Measurements from ENCODE around the gene MTPN.

Gene MTPN

DNA sequence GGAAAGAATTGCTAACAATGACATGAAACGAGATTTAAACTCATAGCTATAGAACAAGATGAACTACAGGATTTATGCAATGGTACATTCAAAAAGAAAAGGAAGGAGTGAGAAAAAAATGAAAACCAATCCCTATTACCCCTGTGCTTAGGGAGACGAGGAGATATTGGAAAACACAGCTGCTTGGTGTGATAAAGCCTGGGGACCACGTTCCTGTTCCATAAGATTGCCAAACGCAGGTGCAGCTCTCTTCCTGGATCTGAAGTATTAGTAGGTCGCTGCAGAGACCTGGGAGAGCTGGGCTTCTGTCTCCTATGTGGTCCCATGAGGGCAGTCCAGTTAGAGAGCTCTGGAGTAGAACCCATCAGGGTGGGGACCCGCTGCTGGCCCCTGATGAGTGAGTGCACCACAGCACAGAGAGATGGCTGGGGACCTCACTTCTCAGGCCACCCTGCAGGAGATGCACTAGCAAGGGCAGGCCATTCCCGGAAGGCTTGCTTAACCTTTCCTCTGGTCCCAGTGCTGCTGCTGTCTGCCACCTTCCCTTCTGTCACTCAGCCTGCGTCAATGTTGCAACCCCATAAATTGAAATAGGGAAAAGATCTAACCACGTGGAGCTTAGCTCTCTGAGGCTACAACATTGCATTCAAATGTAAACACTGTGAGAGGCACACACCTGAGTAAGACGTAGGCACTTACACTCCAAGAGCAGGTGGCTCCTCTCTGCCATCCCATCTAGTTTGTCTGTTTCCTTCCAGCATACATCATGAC, 57.9 kb downstream of the MTPN start:
- DNase-seq, result no peak

DNA sequence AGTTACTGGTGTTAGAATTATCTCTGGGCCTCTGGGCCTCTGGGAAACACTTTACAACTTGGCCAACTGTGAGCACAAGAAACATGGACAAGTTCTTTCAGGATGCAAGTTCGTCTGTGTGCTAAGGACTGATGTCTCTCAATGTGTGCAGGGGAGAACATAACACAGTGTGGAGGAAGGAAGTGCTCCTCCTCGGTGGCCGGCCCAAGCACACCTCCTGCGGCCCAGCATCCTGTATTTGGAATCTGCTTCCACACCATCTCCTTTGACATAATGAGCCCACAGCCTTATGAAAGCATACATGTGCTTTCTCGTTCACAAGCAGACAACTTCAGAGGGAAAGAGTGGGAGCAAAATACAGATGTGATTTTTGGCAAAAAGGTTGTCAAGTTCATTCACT, 59.0 kb downstream of the MTPN start:
- no peak for DNase-seq

DNA sequence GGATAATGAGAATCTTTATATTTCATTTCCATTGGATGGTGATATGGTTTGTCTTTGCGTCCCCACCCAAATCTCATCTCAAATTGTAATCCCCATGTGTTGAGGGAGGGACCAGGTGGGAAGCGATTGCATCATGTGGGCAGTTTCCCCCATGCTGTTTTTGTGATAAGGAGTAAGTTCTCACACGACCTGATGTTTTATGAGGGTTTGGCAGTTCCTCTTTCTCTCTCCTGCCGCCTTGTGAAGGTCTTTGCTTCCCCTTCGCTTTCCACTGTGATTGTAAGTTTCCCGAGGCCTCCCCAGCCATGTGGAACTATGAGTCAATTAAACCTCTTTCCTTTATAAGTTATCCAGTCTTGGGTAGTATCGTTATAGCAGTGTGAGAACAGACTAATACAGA, 59.4 kb downstream of the MTPN start:
- no peak for DNase-seq

DNA sequence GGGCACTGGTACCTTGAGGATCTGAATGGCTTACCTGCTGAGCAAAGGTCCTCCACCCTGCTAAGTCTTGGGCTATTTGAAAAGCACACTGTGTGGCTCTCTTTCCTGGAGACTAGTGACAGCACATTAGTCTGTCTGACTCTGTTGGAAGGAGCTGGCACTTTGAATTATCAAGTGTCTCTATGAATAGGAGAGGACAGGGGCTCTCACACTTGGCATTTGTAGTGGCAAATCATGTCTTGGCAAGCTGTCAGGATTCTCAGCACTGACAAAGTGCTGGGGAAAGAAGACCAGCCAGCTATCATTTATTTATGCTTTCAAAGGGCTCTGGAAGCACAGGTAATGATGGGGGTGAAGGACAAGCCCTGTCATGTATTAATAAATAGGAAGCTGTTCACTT, 62.8 kb downstream of the MTPN start:
- DNase-seq, result no peak

DNA sequence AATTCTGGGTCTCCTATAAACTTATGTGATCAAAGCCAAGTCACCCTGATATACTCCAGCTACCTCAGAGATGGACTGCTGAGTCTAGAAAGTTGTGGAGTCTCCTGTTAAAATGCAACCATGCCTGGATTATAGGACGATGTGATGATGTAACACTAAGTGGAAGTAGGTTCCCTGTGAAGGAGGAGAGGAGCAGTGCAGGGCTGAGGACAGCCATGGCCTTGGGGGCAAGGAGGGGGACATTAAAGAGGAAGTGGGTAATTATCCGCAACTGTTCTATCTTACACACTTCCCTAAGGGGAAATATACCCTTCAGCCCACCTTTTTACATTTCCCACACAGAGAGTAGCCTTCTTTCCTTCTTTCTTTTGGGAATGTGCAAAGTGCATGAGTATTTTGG, 63.8 kb downstream of the MTPN start:
- no peak for DNase-seq

DNA sequence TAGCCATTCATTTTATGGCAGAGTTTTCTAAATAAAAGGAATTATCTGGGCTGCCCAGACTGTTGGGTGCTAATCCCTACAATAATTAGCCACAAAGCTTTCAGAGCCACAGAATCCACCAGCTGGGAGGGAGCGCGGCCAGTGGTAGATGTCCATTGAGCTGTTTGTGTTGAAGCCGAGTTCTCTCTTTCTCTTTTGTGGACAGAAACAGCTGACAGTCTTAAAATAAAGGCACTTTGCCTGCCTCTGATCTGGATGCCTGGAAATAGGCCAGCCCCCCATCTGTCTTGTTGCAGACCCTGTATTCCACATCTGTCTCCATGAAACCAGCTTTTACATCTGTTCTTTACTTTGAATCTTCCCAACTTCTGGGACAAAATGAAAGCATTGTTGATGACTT, 66.1 kb downstream of the MTPN start:
- no peak for DNase-seq

DNA sequence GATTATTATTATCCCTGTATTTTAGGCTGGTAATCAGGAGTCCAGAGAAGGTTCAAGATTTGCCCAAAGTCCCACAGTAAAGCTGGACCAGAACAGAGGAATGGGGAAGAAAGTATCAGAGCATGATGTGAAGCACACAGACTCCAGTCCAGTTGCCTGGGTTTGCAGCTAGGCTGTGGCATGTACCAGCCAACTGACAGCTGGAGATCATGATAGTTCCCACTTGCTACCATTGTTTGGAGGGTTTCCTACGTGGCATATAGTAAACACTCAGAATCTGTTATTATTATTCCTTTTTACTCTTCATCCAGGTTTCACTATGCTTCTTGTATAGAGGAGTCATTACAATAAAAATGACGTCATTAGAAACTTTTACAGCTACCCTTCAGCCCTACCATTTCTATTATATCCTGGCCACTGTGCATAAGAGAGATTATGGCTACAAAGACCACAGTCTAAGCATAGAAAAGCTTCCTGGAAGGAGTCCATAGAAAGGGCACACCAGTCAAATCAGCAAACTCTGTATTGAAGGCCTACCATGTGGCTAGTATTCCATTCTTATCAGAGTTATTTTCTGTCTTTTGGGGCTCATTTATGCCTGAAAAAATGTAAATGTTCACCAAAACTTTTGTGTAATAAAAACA, 66.6 kb downstream of the MTPN start:
- no peak for DNase-seq

DNA sequence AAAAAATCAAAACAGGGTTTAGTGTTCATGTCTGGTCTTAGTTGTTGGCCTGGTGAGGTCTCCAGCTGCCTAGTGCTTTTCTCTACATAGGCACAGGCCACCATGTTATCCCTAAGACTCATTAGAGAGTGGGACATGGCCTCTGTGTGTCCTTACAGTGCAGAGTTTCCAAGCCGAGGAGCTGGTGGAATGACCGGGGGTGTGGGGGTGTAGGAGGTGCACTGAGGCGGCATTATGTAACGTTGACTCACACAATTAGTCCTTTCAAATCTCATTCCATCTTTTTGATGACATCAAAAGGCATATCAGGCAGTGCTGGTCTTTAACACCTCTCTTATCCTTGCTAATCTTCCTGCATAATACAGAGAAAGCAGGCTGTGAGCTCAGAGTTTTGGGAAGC, 71.3 kb downstream of the MTPN start:
- no peak for DNase-seq

DNA sequence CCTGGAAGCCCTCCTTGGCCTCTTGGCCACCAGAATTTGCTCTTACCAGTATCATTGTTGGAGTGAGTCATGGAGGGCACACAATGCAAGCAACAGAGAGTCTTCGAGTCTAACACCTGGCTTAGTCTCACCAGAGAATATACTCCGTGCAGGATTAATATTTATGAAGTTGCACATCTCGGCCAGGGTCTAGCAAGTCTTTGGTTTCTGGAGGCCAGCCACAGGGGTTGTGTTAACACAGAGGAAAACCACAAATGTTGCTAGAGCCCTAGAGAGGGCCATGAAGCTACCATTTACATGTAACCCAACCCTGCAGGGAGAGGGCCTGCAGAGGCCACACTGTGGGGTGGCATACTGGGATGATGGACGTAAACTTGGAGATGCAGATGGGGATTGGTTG, 71.8 kb downstream of the MTPN start:
- no peak for DNase-seq

DNA sequence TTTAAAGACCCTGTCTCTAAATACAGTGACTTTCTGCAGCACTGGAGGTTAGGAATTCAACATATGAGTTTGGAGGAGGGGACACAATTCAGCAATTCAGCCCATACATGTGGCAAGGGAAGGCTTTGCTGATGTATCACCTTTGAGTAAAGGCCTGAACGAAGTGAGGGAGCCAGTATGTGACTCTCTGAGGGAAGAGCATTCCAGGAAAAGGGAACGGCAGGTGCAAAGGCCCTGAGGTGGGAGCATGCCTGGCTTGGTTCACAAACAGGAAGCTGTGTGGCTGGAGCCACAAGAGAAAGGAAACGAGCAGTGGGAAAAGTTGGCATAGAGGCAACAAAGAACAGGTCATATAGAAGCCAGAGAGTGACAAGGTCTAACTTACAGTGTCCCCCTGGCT, 72.9 kb downstream of the MTPN start:
- DNase-seq, result no peak

DNA sequence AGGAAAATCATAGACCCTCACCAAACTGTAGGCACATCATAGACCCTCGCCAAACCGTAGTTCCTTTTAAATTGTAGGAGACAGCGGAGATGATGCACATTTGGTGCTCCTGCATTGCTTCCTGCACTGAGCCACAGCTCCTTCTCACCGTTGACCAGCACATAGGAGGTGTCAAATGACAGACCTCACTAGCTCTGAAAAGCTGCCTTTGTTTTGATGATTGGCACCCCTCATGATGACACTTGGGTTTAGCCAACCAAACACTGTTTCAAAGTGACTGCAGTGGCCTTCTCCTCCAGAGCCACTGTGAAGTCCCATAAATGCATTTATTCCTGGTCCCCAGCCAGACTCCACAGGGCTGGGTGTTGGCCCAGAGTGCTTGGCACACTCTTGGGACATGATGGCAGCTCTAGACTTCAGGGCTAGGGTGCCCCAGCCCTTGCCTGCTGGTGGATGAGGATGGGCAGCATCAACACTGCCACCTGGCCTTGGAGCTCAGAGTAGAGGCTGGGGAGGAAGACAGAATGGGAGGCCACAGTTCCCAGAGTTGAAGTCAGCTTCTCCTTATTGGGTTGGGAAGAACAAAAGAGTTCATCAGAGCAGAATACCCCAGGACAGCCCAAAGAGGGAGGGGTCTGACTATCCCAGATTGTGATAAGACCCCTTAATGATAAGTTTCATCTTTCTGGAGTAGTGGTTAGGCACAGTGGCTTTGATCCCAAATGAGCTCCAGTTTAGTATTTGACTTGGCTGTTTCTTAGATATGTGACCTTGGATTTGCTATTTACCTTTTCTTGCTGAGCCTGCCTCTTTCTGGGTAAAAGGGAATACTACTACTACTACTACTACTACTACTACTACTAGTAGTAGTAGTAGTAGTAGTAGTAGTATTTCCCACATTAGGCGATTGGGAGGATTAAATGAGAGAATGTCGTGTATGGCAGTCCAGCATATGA, 75.3 kb downstream of the MTPN start:
- DNase-seq, result no peak

DNA sequence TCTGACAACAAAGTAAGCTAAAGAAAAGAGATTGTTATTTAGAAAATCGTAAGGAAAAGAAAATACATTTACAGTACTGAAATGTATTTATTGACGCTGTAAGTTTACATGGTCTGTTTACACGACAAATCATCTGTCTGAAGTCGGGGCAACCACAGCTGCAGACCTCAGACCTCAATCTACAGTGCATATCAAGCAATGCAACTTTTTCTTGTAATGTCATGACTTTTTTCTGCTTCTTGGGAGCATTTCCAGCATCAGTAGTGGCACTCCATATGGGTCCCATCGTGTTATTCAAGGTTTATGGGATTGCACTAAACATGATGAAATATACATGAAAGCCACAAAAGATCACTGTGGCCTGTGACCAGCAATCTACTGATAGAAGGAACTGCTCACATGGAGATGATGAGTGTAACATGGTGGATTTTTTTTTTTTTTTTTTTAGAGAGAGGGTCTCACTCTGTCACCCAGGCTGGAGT, 77.1 kb downstream of the MTPN start:
- DNase-seq, result no peak

DNA sequence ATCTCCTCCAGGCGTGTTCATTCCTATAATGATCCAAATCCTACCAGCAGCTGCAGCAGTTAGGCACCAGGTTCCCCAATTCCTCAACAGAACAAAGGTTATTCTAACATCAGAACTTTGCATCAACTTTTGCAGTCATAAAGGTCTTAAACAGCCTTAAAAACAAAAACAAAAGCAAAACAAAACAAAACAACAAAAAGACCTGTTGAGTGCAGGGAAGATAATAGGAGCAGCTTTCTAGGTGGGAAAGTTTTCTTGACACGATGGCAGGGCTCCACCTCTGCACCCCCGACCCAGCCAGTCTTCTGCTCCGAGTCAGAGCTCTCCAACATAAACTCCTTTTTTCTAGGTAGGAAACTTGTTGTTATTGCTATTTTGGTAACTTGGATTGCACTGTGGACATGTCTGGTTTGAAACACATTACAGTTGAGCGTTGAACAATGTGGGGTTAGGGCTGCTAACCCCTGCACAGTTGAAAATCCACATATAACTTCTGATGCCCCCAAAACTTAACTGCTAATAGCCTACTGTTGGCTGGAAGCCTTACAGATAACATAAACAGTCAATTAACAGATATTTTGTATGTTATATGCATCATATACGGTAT, 77.6 kb downstream of the MTPN start:
- no peak for DNase-seq

DNA sequence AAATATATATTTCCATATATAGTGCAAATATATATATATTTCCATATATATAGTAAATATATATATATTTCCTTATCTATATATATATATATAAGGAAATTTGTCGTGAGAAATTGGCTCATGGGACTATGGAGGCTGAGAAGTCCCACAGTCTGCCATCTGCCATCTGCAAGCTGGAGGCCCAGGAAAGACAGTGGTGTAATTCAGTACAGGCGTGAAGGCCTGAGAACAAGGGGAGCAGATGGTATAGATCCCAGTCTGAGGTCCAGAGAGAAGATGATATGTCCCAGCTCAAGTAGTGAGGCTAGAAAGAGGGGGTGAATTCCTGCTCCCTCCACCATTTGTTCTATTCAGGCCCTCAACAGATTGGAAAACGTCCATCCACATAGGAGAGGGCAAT, 78.9 kb downstream of the MTPN start:
- DNase-seq, result no peak

DNA sequence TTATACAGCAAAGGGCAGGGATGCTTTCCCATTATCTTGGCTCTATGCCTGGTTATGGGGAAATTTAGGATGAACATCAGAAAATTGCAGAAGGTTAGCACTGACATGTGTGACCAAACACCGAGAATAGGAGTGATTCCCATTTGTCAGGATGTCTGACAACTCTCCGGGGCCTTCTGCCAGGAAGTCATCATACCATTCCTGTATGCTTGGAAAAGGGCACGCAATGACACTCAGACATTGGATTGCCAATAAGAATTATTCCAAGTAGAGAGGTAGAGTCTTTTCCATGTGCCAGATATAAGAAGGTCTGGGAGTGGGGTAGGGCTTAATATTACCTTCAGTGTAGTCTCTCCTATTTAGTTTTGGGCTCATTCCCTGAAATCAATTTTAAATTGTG, 82.3 kb downstream of the MTPN start:
- no peak for DNase-seq

DNA sequence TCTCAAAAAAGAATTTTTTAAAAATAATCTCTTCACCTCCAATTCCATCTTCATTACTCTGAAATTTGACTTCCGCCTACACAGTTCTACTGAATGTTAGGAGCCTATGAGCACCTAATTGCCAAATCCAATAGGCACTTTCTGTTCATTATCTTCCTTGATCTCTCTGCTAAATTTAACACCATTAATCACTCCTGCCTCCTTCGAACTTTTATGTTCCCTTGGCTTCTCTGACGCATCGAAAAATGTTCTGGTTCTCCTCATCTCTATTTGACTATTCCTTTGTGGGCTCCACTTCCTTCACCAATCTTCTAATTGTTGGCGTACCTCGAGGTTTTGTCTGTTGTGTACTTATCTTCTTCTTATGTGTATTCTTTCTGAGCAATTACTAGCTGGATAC, 87.3 kb downstream of the MTPN start:
- DNase-seq, result no peak

DNA sequence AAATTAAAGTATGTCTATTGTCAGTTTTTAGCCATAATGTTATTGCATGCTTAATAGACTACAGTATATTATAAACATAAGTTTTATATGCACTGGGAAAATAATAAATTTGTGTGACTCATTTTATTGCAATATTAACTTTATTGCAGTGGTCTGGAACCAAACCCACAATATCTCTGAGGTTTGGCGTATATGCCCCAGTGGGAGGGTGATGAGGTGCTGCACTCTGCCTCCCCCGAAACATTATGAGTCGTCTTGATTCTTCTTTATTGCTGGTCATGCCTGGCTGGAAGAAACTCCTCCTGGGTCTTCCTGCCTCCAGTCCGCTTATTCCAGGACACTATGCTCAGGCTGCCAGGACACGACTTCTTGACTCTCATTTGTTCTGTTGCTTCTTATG, 88.4 kb downstream of the MTPN start:
- DNase-seq, result no peak

DNA sequence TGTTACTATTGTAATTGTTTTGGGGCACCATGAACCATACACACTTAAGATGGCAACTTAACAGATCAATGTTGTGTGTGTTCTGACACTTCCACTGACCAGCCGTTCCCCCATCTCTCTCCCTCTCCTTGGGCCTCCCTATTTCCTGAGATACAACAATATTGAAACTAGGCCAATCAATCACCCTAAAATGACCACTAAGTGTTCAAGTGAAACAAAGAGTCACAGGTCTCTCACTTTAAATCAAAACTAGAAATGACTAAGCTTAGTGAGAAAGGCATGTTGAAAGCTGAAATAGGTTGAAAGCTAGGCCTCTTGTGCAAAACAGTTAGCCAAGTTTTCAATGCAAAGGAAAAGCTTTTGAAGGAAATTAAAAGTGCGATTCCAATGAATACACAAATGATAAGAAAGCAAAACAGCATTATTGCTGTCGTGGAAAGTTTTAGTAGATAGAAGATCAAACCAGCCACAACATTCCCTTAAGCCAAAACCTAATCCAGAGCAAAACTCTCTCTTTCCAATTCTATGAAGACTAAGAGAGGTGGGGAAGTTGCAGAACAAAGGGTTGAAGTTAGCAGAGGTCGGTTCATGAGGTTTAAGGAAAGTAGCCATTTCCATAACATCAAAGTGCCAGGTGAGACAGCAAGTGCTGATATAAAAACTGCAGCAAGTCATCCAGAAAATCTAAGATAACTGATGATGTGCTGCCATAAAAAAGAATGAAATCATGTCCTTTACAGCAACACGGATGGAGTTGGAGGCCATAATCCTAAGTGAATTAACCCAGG, 90.6 kb downstream of the MTPN start:
- no peak for DNase-seq

DNA sequence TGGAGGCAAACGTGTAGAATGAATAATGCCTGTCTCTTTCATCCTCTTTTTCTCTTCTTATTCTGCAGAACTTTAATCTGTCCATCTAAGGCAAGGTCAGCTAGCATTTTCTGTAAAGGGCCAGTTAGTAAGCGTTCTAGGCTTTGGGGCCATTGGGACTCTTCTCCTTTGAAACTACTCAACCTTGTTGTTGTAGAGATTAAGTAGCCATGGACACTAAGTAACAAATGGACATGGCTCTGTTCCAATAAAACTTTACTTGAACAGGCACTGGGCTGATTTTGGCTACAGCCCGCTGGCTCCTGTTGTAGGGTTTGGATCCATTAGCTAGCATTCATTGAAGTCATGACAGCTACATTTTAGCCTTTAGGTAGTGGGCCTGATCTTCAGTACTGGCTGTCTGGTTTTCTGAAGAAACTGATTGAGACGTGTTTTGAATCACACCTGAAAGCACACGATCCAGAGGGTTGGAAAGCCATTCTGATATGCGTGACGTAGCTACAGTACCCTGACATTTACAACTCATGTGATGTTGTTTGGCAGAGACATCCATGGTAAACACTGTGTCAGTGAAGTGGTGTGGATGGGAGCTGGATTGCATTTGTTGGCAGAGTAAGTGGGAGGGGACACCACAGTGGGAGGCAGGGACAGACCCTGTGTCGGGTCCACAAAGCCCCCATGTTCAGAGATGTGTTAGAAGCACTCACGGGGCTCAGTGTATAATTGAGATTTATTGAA, 92.5 kb downstream of the MTPN start:
- no peak for DNase-seq

DNA sequence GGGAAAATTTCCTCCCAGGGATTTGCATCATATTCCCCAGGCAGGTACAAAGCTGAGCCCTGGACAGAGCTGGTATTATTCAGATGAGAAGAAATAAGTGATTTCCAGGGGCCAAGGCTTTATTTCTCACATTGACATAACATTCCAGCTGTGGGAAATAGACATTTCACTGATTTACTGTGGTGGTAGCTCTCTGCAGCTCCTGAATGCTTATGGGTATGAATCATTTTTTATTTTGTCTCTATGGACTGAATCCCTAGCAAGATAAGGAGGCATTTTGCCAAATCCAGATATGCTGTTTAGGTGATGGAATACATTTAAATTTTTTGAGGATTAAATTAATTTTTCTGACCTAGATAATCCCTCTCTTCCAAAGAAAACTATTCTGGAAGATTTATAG, 97.9 kb downstream of the MTPN start:
- no peak for DNase-seq

DNA sequence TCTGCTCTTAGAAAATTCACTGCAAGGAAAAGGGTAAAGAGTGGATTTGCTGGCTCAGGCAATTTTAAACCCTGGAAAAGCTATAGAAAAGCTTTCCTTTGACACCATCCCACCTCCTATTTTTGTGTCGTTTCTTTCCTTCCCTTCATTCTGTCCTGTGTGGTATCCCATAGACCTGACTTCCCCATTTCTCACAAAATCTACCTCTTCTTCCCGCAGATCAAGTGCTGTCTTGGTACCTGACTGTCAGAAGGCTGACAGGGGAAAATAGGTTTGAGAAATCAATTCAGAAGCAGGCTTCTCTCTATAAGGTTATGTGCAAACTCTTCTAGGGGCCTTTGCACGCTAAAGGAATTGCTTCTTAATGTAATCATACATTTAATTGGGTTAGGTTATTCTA, 98.9 kb downstream of the MTPN start:
- no peak for DNase-seq

DNA sequence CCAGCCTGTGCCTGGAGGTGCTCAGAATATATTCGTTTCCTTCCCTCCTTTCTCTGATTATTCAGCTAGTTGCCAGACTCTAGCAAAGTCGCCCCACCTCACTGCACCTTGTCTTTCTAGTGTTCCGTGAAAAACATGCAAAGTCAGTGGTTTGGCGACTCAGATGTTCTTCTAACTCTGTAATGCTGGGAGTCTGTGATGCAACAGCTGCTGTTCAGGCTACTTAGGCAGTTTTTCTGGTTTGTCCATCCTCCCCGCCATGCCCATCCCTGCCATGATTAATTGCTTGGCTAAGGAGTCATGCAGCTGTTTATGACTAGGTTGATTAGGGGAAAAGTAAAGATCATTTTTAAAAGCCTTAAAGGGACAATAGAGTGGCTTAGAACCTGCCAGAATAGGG, 99.4 kb downstream of the MTPN start:
- no peak for DNase-seq

Measured in NCI-H2107 (cell line).